HepG2 (cell line): ENCODE measurements around the gene AP4S1. TPM values are rescaled to one million over a fixed set of nuclear protein-coding genes. Genes with fewer than 3 reads are reported as not detected.
A peak's percentile ranks its signal among the peaks of the same experiment; 100 is the strongest.

ENCODE experiments used
- BRD4 ChIP-seq: sonication (generic); formaldehyde crosslinking; IDR thresholded peaks from 2 replicates; pipeline ENCODE4 v1.4.0; 2020; ENCODE audit warnings: missing genetic modification reagents
- CBFB ChIP-seq: sonication (generic); formaldehyde crosslinking; IDR thresholded peaks from 2 replicates; pipeline ENCODE4 v1.4.0; 2020; ENCODE audit warnings: missing genetic modification reagents
- CENPT ChIP-seq: sonication (generic); formaldehyde crosslinking; IDR thresholded peaks from 2 replicates; pipeline ENCODE4 v1.8.0; 2022; ENCODE audit warnings: low read depth, mild to moderate bottlenecking, moderate library complexity, missing genetic modification reagents
- CHD4 ChIP-seq: fragments of 200-600 bp; sonication (generic); IDR thresholded peaks from 2 replicates; pipeline ENCODE4 v1.7.0; 2017; ENCODE audit warnings: mild to moderate bottlenecking, low read length, borderline replicate concordance
- GFI1 ChIP-seq: sonication (generic); formaldehyde crosslinking; IDR thresholded peaks from 2 replicates; pipeline ENCODE4 v1.5.0; 2020; ENCODE audit warnings: missing genetic modification reagents, mild to moderate bottlenecking, borderline replicate concordance
- HMGXB3 ChIP-seq: sonication (generic); formaldehyde crosslinking; IDR thresholded peaks from 2 replicates; pipeline ENCODE4 v1.4.0; 2020; ENCODE audit warnings: missing genetic modification reagents, borderline replicate concordance
- MED8 ChIP-seq: sonication (generic); formaldehyde crosslinking; IDR thresholded peaks from 2 replicates; pipeline ENCODE4 v1.8.1; 2023; ENCODE audit warnings: mild to moderate bottlenecking, missing genetic modification reagents; ENCODE audit not compliant: insufficient replicate concordance
- MZF1 ChIP-seq: sonication (generic); formaldehyde crosslinking; IDR thresholded peaks from 2 replicates; pipeline ENCODE4 v1.8.1; 2023; ENCODE audit warnings: mild to moderate bottlenecking, missing genetic modification reagents, borderline replicate concordance
- PAX8 ChIP-seq: sonication (generic); formaldehyde crosslinking; IDR thresholded peaks from 2 replicates; pipeline ENCODE4 v1.8.0; 2022; ENCODE audit warnings: mild to moderate bottlenecking, missing genetic modification reagents, borderline replicate concordance
- RXRA ChIP-seq: sonication (generic); formaldehyde crosslinking; IDR thresholded peaks from 2 replicates; pipeline ENCODE4 v1.5.1; 2020; ENCODE audit warnings: missing genetic modification reagents
- SAP130 ChIP-seq: IDR thresholded peaks from 2 replicates; pipeline ENCODE4 v1.6.1; 2016; ENCODE audit warnings: low read depth
- XRCC5 ChIP-seq: fragments of 200-400 bp; formaldehyde crosslinking; optimal IDR thresholded peaks from 2 replicates; pipeline ENCODE3; 2017; ENCODE audit warnings: mild to moderate bottlenecking, low read length
- ZBTB14 ChIP-seq: sonication (generic); formaldehyde crosslinking; IDR thresholded peaks from 2 replicates; pipeline ENCODE4 v1.4.0; 2020; ENCODE audit warnings: missing genetic modification reagents
- ZFP41 ChIP-seq: sonication (generic); formaldehyde crosslinking; IDR thresholded peaks from 2 replicates; pipeline ENCODE4 v1.4.0; 2020; ENCODE audit warnings: mild to moderate bottlenecking, missing genetic modification reagents, borderline replicate concordance
- ZNF280B ChIP-seq: sonication (generic); formaldehyde crosslinking; IDR thresholded peaks from 2 replicates; pipeline ENCODE4 v1.5.0; 2020; ENCODE audit warnings: missing genetic modification reagents, mild to moderate bottlenecking, borderline replicate concordance
- ZNF430 ChIP-seq: sonication (generic); formaldehyde crosslinking; IDR thresholded peaks from 2 replicates; pipeline ENCODE4 v1.9.0; 2021; ENCODE audit warnings: mild to moderate bottlenecking, missing genetic modification reagents
- ZNF441 ChIP-seq: sonication (generic); formaldehyde crosslinking; IDR thresholded peaks from 2 replicates; pipeline ENCODE4 v1.7.0; 2021; ENCODE audit warnings: missing genetic modification reagents, borderline replicate concordance
- polyA plus RNA-seq, 8 experiments: library from polyadenylated mRNA; depleted of rRNA in 3 of 8; stranded (reverse) in 7 of 8; unstranded in 1 of 8; fragments of >200 nt; fragmentation: Illumina TruSeq in 4 of 8; extraction: Trizol in 4 of 8; gene quantifications; 2 replicates each; pipeline versions ENCODE4 v1.2.1 to v1.2.3, GENCODE V29; 2011 to 2016; ENCODE audit warnings: low read depth in 4 of 8, missing spikeins in 1 of 8, mixed read lengths in 1 of 8; ENCODE audit not compliant: insufficient read depth in 1 of 8
- total RNA-seq, 5 experiments: library from RNA; depleted of rRNA; stranded (reverse); fragments of >200 nt; fragmentation: Illumina TruSeq; extraction: Trizol; gene quantifications; 2 replicates each; pipeline ENCODE4 v1.2.3, GENCODE V29; 2016; ENCODE audit warnings: low read depth in 1 of 5

AP4S1 gene
- total and polyA plus RNA-seq, 2 of the 13 experiments (the other 11 are each of a cell fraction or from before 2014, with no cell fraction given) = 3.9 to 21.1 TPM

GRCh38 chr14:31090883-31091764 is 65.7 kb downstream of the AP4S1 start (continued):
- TF ChIP-seq ZNF280B (CRISPR knock-in tag) (no peak), SAP130 (peak; percentile 92), ZFP41 (CRISPR knock-in tag) (no peak), CHD4 (peak; percentile 85), HMGXB3 (CRISPR knock-in tag) (peak; percentile 54; the same call in 1 of the 2 replicates), PAX8 (CRISPR knock-in tag) (0 out of 2 replicates have a peak, but pooled peaks have one; percentile 12), GFI1 (CRISPR knock-in tag) (peak; percentile 60; the same call in 1 of the 2 replicates), BRD4 (CRISPR knock-in tag) (peak; percentile 54; the same call in 1 of the 2 replicates), MZF1 (CRISPR knock-in tag) (no peak), CENPT (CRISPR knock-in tag) (no peak), CBFB (CRISPR knock-in tag) (no peak), ZNF430 (CRISPR knock-in tag) (peak; percentile 91), ZBTB14 (CRISPR knock-in tag) (0 out of 2 replicates have a peak, but pooled peaks have one; percentile 30), RXRA (CRISPR knock-in tag) (peak; percentile 43; the same call in 1 of the 2 replicates), ZNF441 (CRISPR knock-in tag) (no peak), XRCC5 (no peak), MED8 (peak; percentile 31)
